ENCODE results near the gene THRAP3. TPM values are rescaled to one million over a fixed set of nuclear protein-coding genes. Genes with fewer than 3 reads are reported as not detected.
A peak's percentile ranks its signal among the peaks of the same experiment; 100 is the strongest.

The THRAP3 gene
- total and polyA plus RNA-seq, 9 of the 15 experiments (the other 6 are each of a cell fraction or from before 2014, with no cell fraction given), result 66.2 to 135 (median 113) TPM

GRCh38 chr1:36223381-36223995, 755 bp upstream of the THRAP3 start (continued):
- TF ChIP-seq ZBTB40 (IDR thresholded peaks at IDR 0.05), result no peak
- no peak for TF ChIP-seq ZBTB40 (CRISPR knock-in tag; IDR thresholded peaks at IDR 0.05)
- TF ChIP-seq FOXO4 (CRISPR knock-in tag; IDR thresholded peaks at IDR 0.05), result peak; percentile 55; the same call in 1 of the 2 replicates
- TF ChIP-seq DLX4 (CRISPR knock-in tag; IDR thresholded peaks at IDR 0.05), result no peak
- TF ChIP-seq RFX1 (IDR thresholded peaks at IDR 0.05), result no peak
- 0 out of 2 replicates have a peak, but pooled peaks have one; percentile 19 for TF ChIP-seq ZNF41 (CRISPR knock-in tag; conservative IDR thresholded peaks at IDR 0.05)
- no peak for TF ChIP-seq SRSF1 (IDR thresholded peaks at IDR 0.05; ENCODE audit: low read depth, low read length)
- TF ChIP-seq BRF1 (IDR thresholded peaks at IDR 0.05; ENCODE audit: borderline replicate concordance, extremely low read depth, insufficient read length), result no peak
- TF ChIP-seq POU5F1 (IDR thresholded peaks at IDR 0.05; ENCODE audit: borderline replicate concordance, low read depth, low read length, partially characterized antibody), result no peak
- no peak for TF ChIP-seq NCOR1 (IDR thresholded peaks at IDR 0.05)
- TF ChIP-seq MCM7 (IDR thresholded peaks at IDR 0.05), result no peak
- TF ChIP-seq GTF3C2 (IDR thresholded peaks at IDR 0.05; ENCODE audit: borderline replicate concordance, extremely low read depth, insufficient read length), result no peak
- peak; percentile 71 for TF ChIP-seq BRD9 (IDR thresholded peaks at IDR 0.05; ENCODE audit: low read depth, partially characterized antibody)

All from K562 (cell line).